Astrocyte of the hippocampus (primary cell): Measurements from ENCODE around the gene TGM2.
A peak's percentile ranks its signal among the peaks of the same experiment; 100 is the strongest.

Experiments
- DNase-seq: peaks from one replicate; pipeline ENCODE4 v3.0.0; 2011; ENCODE audit warnings: low read depth, low spot score

The TGM2 gene

GRCh38 chr20:38092915-38093314 is 72.2 kb downstream of the TGM2 start:
- no peak for DNase-seq

DNA sequence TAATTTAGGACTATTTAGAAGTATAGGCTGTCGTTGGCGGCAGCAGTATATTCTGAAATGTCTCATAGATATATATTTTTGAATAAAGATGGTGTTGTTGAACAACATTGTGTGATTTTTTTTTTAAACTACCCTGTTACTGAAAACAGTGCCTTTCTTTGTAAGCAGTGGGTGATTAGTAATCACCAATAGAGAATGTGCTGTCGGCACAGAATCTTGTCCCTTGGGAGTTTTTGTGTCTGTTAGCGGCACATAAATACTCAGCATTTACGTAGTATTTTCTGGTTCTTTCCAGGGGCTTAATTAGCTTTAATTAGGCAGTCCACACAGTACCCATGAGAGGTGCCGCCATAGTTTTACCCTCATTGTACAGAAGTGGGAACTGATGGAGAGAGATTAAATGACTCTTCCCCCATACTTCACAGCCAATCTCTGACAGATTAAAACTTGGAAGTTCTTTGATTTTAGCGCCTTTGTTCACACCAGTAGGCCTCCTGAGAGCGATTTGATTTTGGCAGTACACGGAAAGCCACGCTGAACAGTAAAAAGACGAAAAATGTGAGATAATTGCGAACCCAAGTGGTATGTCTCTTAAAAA is 72.7 kb downstream of the TGM2 start:
- peak; percentile 21 for DNase-seq

DNA sequence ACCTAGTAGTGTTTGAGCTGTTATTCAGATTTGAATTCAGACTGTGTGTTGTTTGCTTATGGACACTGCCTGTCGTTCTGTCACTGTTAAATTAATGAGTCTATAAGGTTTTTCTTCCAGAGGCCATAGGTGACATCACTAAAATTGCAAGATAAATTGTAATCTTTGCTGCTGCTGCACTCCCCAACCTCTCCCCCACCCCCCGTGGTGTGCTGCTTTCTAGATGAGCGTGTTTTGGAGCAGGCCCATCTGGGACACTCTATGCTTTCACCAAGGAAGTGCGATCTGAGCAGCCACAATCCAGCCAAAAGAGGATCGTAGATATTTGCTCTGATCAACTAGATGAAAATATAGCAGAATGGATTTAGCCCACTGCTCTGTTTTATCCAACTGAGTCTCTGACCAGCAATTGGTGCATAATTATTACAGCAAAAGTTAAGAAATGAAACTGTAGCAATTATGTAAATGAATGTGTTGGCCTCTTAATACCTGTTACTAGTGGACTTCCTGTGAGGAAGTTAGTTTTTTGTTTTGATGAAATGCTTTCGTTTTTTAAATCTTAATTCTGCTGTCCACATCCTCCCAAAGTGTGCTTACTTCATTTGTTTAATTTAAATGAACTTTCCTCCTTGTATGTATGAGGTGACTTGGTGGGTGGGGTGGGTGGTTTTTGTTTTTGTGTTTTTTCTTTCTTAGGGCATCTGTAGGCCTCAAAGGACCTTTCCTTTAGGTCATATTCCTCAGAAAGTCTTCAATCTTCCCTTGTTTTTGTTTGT is 73.4 kb downstream of the TGM2 start:
- no peak for DNase-seq

DNA sequence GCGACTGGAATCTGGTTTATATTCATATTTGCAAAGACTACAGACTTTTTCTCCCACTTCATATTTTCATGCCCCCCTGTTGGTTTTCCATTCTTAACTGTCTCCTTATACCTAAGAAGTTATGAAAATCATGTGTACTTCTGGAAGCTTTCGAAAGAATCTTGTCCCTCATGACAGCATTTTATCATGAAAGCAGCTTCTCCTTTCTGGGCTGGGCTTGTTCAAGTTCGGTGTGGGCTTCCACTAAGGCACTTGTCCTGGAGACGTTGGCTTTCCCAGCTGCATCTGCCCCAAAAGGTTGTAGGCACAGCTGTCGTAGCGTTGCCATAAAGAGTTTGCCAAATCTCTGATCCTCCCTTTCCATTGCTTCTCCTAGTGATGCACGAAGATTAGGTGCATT is 75.0 kb downstream of the TGM2 start:
- DNase-seq = no peak

GRCh38 chr20:38089500-38089899 is 75.6 kb downstream of the TGM2 start:
- no peak for DNase-seq

DNA sequence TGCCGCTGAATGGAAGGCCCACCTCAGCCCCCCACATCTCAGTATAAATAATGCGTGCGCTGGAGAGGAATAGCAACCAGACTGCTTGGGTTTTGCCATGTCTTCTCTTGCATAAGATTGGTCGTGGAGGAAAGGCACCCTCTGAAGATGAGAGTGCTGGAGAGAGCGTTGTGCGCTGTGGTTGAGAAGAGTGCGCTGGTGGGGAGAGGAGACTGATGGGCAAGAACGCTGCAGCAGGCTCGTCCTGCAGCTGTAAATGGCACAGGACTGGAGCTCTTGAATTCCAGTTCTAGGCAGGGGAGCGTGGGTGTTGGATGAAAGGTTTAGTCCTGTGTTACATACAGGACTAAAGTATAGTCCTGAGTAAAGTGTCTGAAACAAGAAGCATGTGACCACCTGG is 80.0 kb downstream of the TGM2 start:
- DNase-seq = no peak

GRCh38 chr20:38084425-38084951 is 80.6 kb downstream of the TGM2 start:
- peak; percentile 65 for DNase-seq

DNA sequence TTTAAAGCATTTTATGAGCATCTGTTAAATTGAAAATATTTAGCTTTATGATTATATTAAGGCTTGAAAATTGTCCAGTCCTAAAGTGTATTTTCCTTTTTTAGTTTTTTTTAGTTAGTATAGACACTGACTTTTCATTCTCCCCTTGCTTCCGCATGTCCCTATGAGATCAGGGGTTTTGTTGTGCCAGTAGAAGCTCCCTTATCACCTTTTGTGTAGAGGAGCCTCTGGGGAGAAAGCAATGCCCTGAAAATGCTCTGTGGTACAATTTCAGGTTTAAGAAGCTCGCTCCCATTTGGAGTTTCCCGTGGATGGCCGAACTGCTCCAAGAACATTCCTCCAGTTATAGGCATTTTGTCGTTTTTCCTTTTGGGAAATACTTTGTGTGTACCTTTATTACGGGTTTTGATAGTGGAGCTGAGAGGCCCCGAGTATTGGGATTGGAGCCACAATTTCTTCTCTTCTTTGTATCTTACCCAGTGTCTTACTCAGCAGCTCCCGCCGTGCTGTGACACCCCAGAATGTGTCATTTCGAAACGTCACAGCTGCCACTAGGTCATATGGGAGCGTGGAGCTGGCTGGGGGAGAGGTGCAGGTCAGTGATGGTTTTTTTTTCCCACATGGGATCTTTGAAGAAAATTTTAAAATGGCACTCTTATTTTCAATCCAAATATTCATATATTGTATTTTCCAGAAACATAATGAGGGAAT is 81.6 kb downstream of the TGM2 start:
- no peak for DNase-seq

- DNase-seq = no peak
These were observed 82.2 kb downstream of the TGM2 start for GRCh38 chr20:38082894-38083293.

- no peak for DNase-seq
These were observed 83.5 kb downstream of the TGM2 start for GRCh38 chr20:38081575-38081974.

DNA sequence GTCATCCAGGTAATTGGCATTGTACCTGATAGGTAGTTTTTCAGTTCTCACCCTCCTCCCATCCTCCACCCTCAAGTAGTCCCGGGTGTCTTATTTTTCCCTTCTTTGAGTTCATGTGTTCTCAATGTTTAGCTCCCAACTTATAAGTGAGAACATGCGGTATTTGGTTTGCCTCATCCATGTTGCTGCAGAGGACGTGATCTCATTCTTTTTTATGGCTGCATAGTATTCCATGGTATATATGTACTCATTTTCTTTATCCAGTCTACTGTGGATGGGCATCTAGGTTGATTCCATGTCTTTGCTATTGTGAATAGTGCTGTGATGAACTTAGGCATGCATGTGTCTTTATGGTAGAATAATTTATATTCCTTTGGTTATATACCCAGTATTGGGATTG is 85.7 kb downstream of the TGM2 start:
- no peak for DNase-seq

- no peak for DNase-seq
These were observed 87.0 kb downstream of the TGM2 start for GRCh38 chr20:38078084-38078483.
